Calu3 (cell line): Measurements from ENCODE around the gene CENPU. TPM values are rescaled to one million over a fixed set of nuclear protein-coding genes. Genes with fewer than 3 reads are reported as not detected.

Experiments
- BruUV-seq: library from RNA; stranded (reverse); fragments of 400-500 nt; replicated peaks from 2 replicates; lab custom pipeline; 2021; lab: Mats Ljungman, UMichigan
- CTCF ChIA-PET: fragments of 300-600 bp; sonication (Branson Sonifier 250); formaldehyde crosslinking; loops from one replicate; lab custom pipeline; 2022; ENCODE audit warnings: antibody characterized with exemption; lab: Charles Lee
- DNase-seq: peaks from one replicate; pipeline ENCODE4 v3.0.0; 2022
- H3K27ac Mint-ChIP-seq: one replicate; pipeline ENCODE4 v1.8.0; 2022; ENCODE audit warnings: mixed read lengths; ENCODE audit not compliant: unreplicated experiment
- H3K27me3 Mint-ChIP-seq: one replicate; pipeline ENCODE4 v1.8.0; 2022; ENCODE audit warnings: mixed read lengths; ENCODE audit not compliant: unreplicated experiment
- H3K36me3 Mint-ChIP-seq: one replicate; pipeline ENCODE4 v1.8.0; 2022; ENCODE audit warnings: mild to moderate bottlenecking, moderate library complexity, mixed read lengths; ENCODE audit not compliant: insufficient read depth, unreplicated experiment
- H3K4me1 Mint-ChIP-seq: one replicate; pipeline ENCODE4 v1.8.0; 2022; ENCODE audit warnings: mild to moderate bottlenecking, low read depth, mixed read lengths; ENCODE audit not compliant: unreplicated experiment
- H3K4me3 Mint-ChIP-seq: one replicate; pipeline ENCODE4 v1.8.0; 2022; ENCODE audit warnings: mild to moderate bottlenecking, low read depth, moderate library complexity, mixed read lengths; ENCODE audit not compliant: unreplicated experiment
- H3K9me3 Mint-ChIP-seq: one replicate; pipeline ENCODE4 v1.8.0; 2022; ENCODE audit warnings: low read depth, mixed read lengths; ENCODE audit not compliant: unreplicated experiment
- intact Hi-C: fragments of 100-400 bp; cut with micrococcal nuclease; formaldehyde crosslinking; loops from one replicate; pipeline ENCODE4 v1.10.0; 2022; ENCODE audit not compliant: unreplicated experiment
- total RNA-seq: library from RNA; stranded (reverse); gene quantifications from 2 replicates; pipeline ENCODE4 v1.2.3, GENCODE V29; 2022
- TF ChIP-seq, protein P1 (sequence below): fragments of 200-600 bp; IDR thresholded peaks from one replicate; pipeline ENCODE4 v1.8.0; 2022; ENCODE audit warnings: antibody characterized with exemption; ENCODE audit not compliant: unreplicated experiment

Gene CENPU
- total RNA-seq, 1 experiment from 2014 or later, result 79.2 TPM

GRCh38 chr4:184675018-184675417 lies 58.9 kb downstream of the CENPU start:
- no peaks in the 10 kb centered on the region for H3K4me1 Mint-ChIP-seq
- no TSS peak for BruUV-seq

GRCh38 chr4:184674011-184674410 lies 59.9 kb downstream of the CENPU start:
- H3K9me3 Mint-ChIP-seq, result no peaks in the 10 kb centered on the region
- no TSS peak for BruUV-seq
- H3K27me3 Mint-ChIP-seq, result no peaks in the 10 kb centered on the region
- peaks cover 10% of the 10 kb centered on the region for H3K36me3 Mint-ChIP-seq
- H3K4me1 Mint-ChIP-seq, result no peaks in the 10 kb centered on the region
- CTCF ChIA-PET, result no interaction called here
- TF ChIP-seq, protein P1, sequence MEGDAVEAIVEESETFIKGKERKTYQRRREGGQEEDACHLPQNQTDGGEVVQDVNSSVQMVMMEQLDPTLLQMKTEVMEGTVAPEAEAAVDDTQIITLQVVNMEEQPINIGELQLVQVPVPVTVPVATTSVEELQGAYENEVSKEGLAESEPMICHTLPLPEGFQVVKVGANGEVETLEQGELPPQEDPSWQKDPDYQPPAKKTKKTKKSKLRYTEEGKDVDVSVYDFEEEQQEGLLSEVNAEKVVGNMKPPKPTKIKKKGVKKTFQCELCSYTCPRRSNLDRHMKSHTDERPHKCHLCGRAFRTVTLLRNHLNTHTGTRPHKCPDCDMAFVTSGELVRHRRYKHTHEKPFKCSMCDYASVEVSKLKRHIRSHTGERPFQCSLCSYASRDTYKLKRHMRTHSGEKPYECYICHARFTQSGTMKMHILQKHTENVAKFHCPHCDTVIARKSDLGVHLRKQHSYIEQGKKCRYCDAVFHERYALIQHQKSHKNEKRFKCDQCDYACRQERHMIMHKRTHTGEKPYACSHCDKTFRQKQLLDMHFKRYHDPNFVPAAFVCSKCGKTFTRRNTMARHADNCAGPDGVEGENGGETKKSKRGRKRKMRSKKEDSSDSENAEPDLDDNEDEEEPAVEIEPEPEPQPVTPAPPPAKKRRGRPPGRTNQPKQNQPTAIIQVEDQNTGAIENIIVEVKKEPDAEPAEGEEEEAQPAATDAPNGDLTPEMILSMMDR, result no peak
- no peak for DNase-seq
- no peak overlapping the region for H3K4me3 Mint-ChIP-seq
- intact Hi-C loops, result no loop called here
- no peak overlapping the region for H3K27ac Mint-ChIP-seq

More at GRCh38 chr4:184675018-184675417, 58.9 kb downstream of the CENPU start:
- no peak overlapping the region for H3K27ac Mint-ChIP-seq
- no peak overlapping the region for H3K4me3 Mint-ChIP-seq
- intact Hi-C loops, result no loop called here
- H3K27me3 Mint-ChIP-seq, result no peaks in the 10 kb centered on the region
- CTCF ChIA-PET, result no interaction called here
- no peaks in the 10 kb centered on the region for H3K9me3 Mint-ChIP-seq
- peaks cover 10% of the 10 kb centered on the region for H3K36me3 Mint-ChIP-seq
- TF ChIP-seq, protein P1, result no peak
- DNase-seq, result no peak

GRCh38 chr4:184672741-184673140 lies 61.2 kb downstream of the CENPU start:
- BruUV-seq, result no TSS peak
- intact Hi-C loops, result no loop called here
- no peak overlapping the region for H3K4me3 Mint-ChIP-seq
- no peaks in the 10 kb centered on the region for H3K27me3 Mint-ChIP-seq
- peaks cover 10% of the 10 kb centered on the region for H3K36me3 Mint-ChIP-seq
- no peaks in the 10 kb centered on the region for H3K9me3 Mint-ChIP-seq
- CTCF ChIA-PET, result interaction anchor here (0.6 kb wide), 1 partner anchor 411 kb away, joined by 3 read pairs; no protein-coding TSS in a partner anchor
- H3K4me1 Mint-ChIP-seq, result no peaks in the 10 kb centered on the region
- TF ChIP-seq, protein P1, result no peak
- DNase-seq, result no peak
- H3K27ac Mint-ChIP-seq, result no peak overlapping the region

GRCh38 chr4:184671101-184671500 lies 62.8 kb downstream of the CENPU start:
- H3K9me3 Mint-ChIP-seq, result no peaks in the 10 kb centered on the region
- no peak overlapping the region for H3K4me3 Mint-ChIP-seq
- TF ChIP-seq, protein P1, result no peak
- intact Hi-C loops, result no loop called here
- CTCF ChIA-PET, result no interaction called here
- no peaks in the 10 kb centered on the region for H3K4me1 Mint-ChIP-seq
- no peaks in the 10 kb centered on the region for H3K27me3 Mint-ChIP-seq
- no peak overlapping the region for H3K27ac Mint-ChIP-seq
- no TSS peak for BruUV-seq
- DNase-seq, result no peak
- peaks cover 10% of the 10 kb centered on the region for H3K36me3 Mint-ChIP-seq
